ENCODE results near the gene GID8. TPM values are rescaled to one million over a fixed set of nuclear protein-coding genes. Genes with fewer than 3 reads are reported as not detected.

Gene GID8
- total and polyA plus RNA-seq, 2 of the 13 experiments (the other 11 are each of a cell fraction or from before 2014, with no cell fraction given) = 39.6 to 59.8 TPM

- peak; percentile 7 for TF ChIP-seq ZNF407 (CRISPR knock-in tag; IDR thresholded peaks at IDR 0.05; ENCODE audit: not compliant biosample characterization)
- peak; percentile 99 for TF ChIP-seq ZNF781 (CRISPR knock-in tag; IDR thresholded peaks at IDR 0.05; ENCODE audit: borderline replicate concordance, not compliant biosample characterization)
- no peak; the same call in 1 of the 2 replicates for TF ChIP-seq IRF1 (CRISPR knock-in tag; IDR thresholded peaks at IDR 0.05; ENCODE audit: low read depth)
- TF ChIP-seq SOX5 (CRISPR knock-in tag; IDR thresholded peaks at IDR 0.05; ENCODE audit: borderline replicate concordance) = peak; percentile 94
- no peak for TF ChIP-seq CCAR2 (optimal IDR thresholded peaks at IDR 0.05; ENCODE audit: low read depth, low read length)
- TF ChIP-seq ZNF263 (CRISPR knock-in tag; IDR thresholded peaks at IDR 0.05) = peak; percentile 80
- TF ChIP-seq HES4 (CRISPR knock-in tag; IDR thresholded peaks at IDR 0.05; ENCODE audit: borderline replicate concordance) = peak; percentile 99
- TF ChIP-seq ZNF558 (CRISPR knock-in tag; IDR thresholded peaks at IDR 0.05; ENCODE audit: borderline replicate concordance) = peak; percentile 98; the same call in 1 of the 2 replicates
- TF ChIP-seq ZNF337 (CRISPR knock-in tag; IDR thresholded peaks at IDR 0.05; ENCODE audit: borderline replicate concordance, low read depth) = peak; percentile 99
- TF ChIP-seq ZBTB20 (CRISPR knock-in tag; IDR thresholded peaks at IDR 0.05; ENCODE audit: borderline replicate concordance, low read depth) = peak; percentile 87; the same call in 1 of the 2 replicates
- peak; percentile 89; the same call in 1 of the 2 replicates for TF ChIP-seq ARID4A (CRISPR knock-in tag; IDR thresholded peaks at IDR 0.05; ENCODE audit: borderline replicate concordance)
- TF ChIP-seq ZNF329 (CRISPR knock-in tag; IDR thresholded peaks at IDR 0.05; ENCODE audit: low read depth) = peak; percentile 84; the same call in 1 of the 2 replicates
These were observed 16.1 kb downstream of the GID8 start (continued) for GRCh38 chr20:62953839-62954703.
